G401.6 (cell line): ENCODE results near the gene ACAN.

Source experiments
- FAIRE-seq: peaks from 2 replicates; lab custom pipeline; 2012; peaks lifted over from hg19 to GRCh38; lab: Jason Lieb, UNC

ACAN gene

GRCh38 chr15:88802250-88802990 lies 816 bp upstream of the ACAN start:
- FAIRE-seq = no peak

- FAIRE-seq = no peak
These were observed 320 bp upstream of the ACAN start for GRCh38 chr15:88802991-88803240.

- FAIRE-seq = no peak
These were observed 648 bp downstream of the ACAN start for GRCh38 chr15:88803920-88804247.

GRCh38 chr15:88804257-88804656 lies 1.0 kb downstream of the ACAN start:
- no peak for FAIRE-seq

- FAIRE-seq = no peak
These were observed 2.0 kb downstream of the ACAN start for GRCh38 chr15:88805031-88805780.

GRCh38 chr15:88810446-88810845 lies 7.2 kb downstream of the ACAN start:
- FAIRE-seq = no peak

- FAIRE-seq = no peak
These were observed 8.9 kb downstream of the ACAN start for GRCh38 chr15:88812133-88812532.

GRCh38 chr15:88813960-88814359 lies 10.7 kb downstream of the ACAN start:
- FAIRE-seq = no peak

GRCh38 chr15:88814393-88814792 lies 11.2 kb downstream of the ACAN start:
- FAIRE-seq = no peak

GRCh38 chr15:88818920-88819319 lies 15.7 kb downstream of the ACAN start:
- no peak for FAIRE-seq

GRCh38 chr15:88821993-88822392 lies 18.8 kb downstream of the ACAN start:
- no peak for FAIRE-seq

- no peak for FAIRE-seq
These were observed 25.6 kb downstream of the ACAN start for GRCh38 chr15:88828791-88829190.

GRCh38 chr15:88830016-88830415 lies 26.8 kb downstream of the ACAN start:
- no peak for FAIRE-seq

- no peak for FAIRE-seq
These were observed 29.8 kb downstream of the ACAN start for GRCh38 chr15:88832820-88833730.

- FAIRE-seq = no peak
These were observed 30.5 kb downstream of the ACAN start for GRCh38 chr15:88833731-88834100.

- no peak for FAIRE-seq
These were observed 31.1 kb downstream of the ACAN start for GRCh38 chr15:88834211-88834812.

- no peak for FAIRE-seq
These were observed 31.9 kb downstream of the ACAN start for GRCh38 chr15:88835119-88835518.

- no peak for FAIRE-seq
These were observed 32.4 kb downstream of the ACAN start for GRCh38 chr15:88835646-88836045.

GRCh38 chr15:88838667-88839066 lies 35.4 kb downstream of the ACAN start:
- FAIRE-seq = no peak

- no peak for FAIRE-seq
These were observed 35.9 kb downstream of the ACAN start for GRCh38 chr15:88839146-88839545.

- no peak for FAIRE-seq
These were observed 36.7 kb downstream of the ACAN start for GRCh38 chr15:88839961-88840360.

GRCh38 chr15:88841236-88841635 lies 38.0 kb downstream of the ACAN start:
- no peak for FAIRE-seq

- no peak for FAIRE-seq
These were observed 38.9 kb downstream of the ACAN start for GRCh38 chr15:88842156-88842555.
